SK-N-SH (cell line): ENCODE results near the gene USB1.

Experiments
- EP300 ChIP-seq, 2 experiments: IDR thresholded peaks; 2 replicates each; pipeline versions ENCODE4 v1.4.0 to v1.6.1; 2012; ENCODE audit warnings: borderline replicate concordance in 1 of 2, low read depth in 1 of 2, low read length in 1 of 2
- EZH2phosphoT487 ChIP-seq: fragments of 200-600 bp; sonication (generic); IDR thresholded peaks from 2 replicates; pipeline ENCODE4 v1.6.1; 2017; ENCODE audit warnings: low read depth, mixed run types, mild to moderate bottlenecking, antibody characterized with exemption, moderate library complexity, borderline replicate concordance
- FOXJ3 ChIP-seq: sonication (generic); formaldehyde crosslinking; IDR thresholded peaks from 2 replicates; pipeline ENCODE4 v1.5.1; 2020; ENCODE audit warnings: mild to moderate bottlenecking, missing genetic modification reagents
- IRF3 ChIP-seq: fragments of 150-350 bp; IDR thresholded peaks from 2 replicates; pipeline ENCODE4 v1.6.1; 2016; ENCODE audit warnings: mild to moderate bottlenecking, low read depth, low read length
- POLR2AphosphoS5 ChIP-seq: IDR thresholded peaks from 2 replicates; pipeline ENCODE4 v1.6.1; 2012; ENCODE audit warnings: low read depth, low read length
- RCOR1 ChIP-seq: fragments of 150-350 bp; IDR thresholded peaks from 2 replicates; pipeline ENCODE4 v1.6.1; 2017; ENCODE audit warnings: antibody characterized with exemption, low read length
- SIN3A ChIP-seq: IDR thresholded peaks from 2 replicates; pipeline ENCODE4 v1.6.1; 2012; ENCODE audit warnings: low read depth, mild to moderate bottlenecking, low read length, moderate library complexity, borderline replicate concordance
- YY1 ChIP-seq: IDR thresholded peaks from 2 replicates; pipeline ENCODE4 v1.4.0; 2012; ENCODE audit warnings: low read depth, mild to moderate bottlenecking
- TF ChIP-seq, protein P1 (sequence below): fragments of 200-600 bp; sonication (generic); IDR thresholded peaks from 2 replicates; pipeline ENCODE4 v1.6.1; 2017; ENCODE audit warnings: antibody characterized with exemption, mild to moderate bottlenecking, moderate library complexity
- TF ChIP-seq, protein P2 (sequence below): IDR thresholded peaks from 2 replicates; pipeline ENCODE4 v1.6.1; 2012; ENCODE audit warnings: mild to moderate bottlenecking, low read depth, low read length, moderate library complexity

DNA sequence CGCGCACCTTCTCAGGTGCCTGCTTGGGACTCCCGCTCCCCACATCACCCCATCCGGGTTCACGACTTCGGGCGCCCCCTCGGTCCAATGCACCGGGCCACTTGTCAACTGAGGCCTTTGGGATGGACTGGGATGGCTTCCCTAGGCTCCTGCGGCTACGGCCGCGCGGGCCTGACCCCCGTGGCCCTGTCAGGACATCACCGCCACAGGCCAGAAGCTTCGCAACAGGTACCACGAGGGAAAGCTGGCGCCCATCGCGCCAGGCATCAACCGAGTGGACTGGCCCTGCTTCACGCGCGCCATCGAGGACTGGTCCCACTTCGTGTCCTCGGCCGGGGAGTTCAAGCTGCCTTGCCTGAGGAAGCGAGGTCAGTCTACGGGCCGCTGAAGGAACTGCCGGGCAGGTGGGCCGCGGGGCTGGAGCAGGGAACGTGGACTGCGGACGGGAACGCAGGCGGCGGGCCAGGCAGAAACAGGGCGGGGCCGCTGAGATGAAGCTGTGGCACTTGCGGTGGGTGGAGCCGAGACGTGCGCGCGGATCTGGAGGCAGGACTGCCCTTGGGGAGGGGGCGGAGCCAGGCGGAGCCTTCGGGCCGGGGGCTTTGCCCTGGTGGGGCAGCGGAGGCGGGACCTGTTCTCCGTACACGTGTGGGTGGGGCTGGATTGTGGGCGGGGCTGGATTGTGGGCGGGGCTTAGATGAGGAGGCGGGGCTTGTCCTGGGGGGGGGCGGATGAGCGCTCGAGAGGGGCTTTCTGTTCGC lies 16.6 kb upstream of the USB1 start:
- TF ChIP-seq EP300 (IDR thresholded peaks at IDR 0.05; ENCODE audit: borderline replicate concordance in 1 of 2, low read depth in 1 of 2, low read length in 1 of 2) (no peak), SIN3A (no peak), POLR2AphosphoS5 (no peak), EZH2phosphoT487 (no peak), IRF3 (no peak), RCOR1 (no peak), YY1 (no peak), FOXJ3 (no peak)
- TF ChIP-seq, protein P1, sequence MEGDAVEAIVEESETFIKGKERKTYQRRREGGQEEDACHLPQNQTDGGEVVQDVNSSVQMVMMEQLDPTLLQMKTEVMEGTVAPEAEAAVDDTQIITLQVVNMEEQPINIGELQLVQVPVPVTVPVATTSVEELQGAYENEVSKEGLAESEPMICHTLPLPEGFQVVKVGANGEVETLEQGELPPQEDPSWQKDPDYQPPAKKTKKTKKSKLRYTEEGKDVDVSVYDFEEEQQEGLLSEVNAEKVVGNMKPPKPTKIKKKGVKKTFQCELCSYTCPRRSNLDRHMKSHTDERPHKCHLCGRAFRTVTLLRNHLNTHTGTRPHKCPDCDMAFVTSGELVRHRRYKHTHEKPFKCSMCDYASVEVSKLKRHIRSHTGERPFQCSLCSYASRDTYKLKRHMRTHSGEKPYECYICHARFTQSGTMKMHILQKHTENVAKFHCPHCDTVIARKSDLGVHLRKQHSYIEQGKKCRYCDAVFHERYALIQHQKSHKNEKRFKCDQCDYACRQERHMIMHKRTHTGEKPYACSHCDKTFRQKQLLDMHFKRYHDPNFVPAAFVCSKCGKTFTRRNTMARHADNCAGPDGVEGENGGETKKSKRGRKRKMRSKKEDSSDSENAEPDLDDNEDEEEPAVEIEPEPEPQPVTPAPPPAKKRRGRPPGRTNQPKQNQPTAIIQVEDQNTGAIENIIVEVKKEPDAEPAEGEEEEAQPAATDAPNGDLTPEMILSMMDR = no peak
- TF ChIP-seq, protein P2, sequence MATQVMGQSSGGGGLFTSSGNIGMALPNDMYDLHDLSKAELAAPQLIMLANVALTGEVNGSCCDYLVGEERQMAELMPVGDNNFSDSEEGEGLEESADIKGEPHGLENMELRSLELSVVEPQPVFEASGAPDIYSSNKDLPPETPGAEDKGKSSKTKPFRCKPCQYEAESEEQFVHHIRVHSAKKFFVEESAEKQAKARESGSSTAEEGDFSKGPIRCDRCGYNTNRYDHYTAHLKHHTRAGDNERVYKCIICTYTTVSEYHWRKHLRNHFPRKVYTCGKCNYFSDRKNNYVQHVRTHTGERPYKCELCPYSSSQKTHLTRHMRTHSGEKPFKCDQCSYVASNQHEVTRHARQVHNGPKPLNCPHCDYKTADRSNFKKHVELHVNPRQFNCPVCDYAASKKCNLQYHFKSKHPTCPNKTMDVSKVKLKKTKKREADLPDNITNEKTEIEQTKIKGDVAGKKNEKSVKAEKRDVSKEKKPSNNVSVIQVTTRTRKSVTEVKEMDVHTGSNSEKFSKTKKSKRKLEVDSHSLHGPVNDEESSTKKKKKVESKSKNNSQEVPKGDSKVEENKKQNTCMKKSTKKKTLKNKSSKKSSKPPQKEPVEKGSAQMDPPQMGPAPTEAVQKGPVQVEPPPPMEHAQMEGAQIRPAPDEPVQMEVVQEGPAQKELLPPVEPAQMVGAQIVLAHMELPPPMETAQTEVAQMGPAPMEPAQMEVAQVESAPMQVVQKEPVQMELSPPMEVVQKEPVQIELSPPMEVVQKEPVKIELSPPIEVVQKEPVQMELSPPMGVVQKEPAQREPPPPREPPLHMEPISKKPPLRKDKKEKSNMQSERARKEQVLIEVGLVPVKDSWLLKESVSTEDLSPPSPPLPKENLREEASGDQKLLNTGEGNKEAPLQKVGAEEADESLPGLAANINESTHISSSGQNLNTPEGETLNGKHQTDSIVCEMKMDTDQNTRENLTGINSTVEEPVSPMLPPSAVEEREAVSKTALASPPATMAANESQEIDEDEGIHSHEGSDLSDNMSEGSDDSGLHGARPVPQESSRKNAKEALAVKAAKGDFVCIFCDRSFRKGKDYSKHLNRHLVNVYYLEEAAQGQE = no peak
